ENCODE results near the gene PNCK. TPM values are rescaled to one million over a fixed set of nuclear protein-coding genes. Genes with fewer than 3 reads are reported as not detected.

PNCK gene
- polyA plus RNA-seq, 2 of the 4 experiments (the other 2 are of a cell fraction): 0.17 to 0.25 TPM

DNA sequence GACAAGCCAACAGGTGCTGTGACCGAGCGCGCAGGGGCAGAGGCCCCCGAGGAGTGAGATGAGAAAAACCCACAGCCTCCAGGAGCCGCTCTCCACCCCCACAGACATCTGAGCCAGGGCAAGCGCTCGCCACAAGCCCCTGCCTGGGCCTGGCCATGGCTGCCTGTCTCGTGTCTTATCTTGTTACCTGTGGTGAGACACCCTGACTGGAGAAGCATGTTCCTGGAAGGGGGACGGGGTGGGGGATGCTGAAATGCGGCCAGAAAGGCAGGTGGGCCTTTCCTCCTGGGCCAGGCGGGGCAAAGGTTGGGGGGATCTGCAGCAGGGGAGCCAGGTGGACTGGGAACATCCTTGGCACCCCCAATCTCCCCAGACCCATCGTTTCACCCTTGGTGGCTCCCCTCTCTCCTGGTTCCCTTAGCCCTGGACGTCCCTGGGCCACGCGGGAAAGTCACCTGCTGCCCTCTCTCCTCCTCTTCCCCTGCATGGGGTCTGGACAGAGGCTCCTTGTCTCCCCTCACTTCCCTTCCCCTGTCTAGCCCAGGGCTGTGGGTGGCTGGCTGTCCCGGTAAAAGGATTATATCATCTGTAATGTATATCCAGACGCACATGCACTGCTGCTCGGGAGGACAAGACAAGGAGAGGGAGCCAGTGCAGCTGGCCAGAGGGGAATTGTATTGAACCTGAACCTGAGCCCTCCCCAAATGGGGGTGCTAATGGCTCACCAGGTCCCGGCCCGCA lies 35.0 kb downstream of the PNCK start:
- 73% methylated on average over 13 of the region's 20 CpGs for WGBS (ENCODE audit: missing lambda C conversion rate)
- no peak overlapping the region for H3K4me2 ChIP-seq
- TF ChIP-seq HEYL (CRISPR knock-in tag; IDR thresholded peaks at IDR 0.05) (no peak), RCOR1 (IDR thresholded peaks at IDR 0.05; ENCODE audit: low read depth, low read length) (no peak), CHD4 (IDR thresholded peaks at IDR 0.05; ENCODE audit: borderline replicate concordance) (no peak), PHF8 (IDR thresholded peaks at IDR 0.05; ENCODE audit: borderline replicate concordance, low read depth) (no peak), ZNF302 (CRISPR knock-in tag; IDR thresholded peaks at IDR 0.05) (no peak), HOXA7 (CRISPR knock-in tag; IDR thresholded peaks at IDR 0.05) (no peak), EP300 (IDR thresholded peaks at IDR 0.05) (no peak), FOXS1 (CRISPR knock-in tag; IDR thresholded peaks at IDR 0.05) (no peak), POLR2A (IDR thresholded peaks at IDR 0.05; ENCODE audit: low read length) (no peak), EHMT2 (IDR thresholded peaks at IDR 0.05; ENCODE audit: low read depth) (no peak), JUNB (IDR thresholded peaks at IDR 0.05) (no peak), TP53 (CRISPR knock-in tag; IDR thresholded peaks at IDR 0.05) (no peak), CHD2 (IDR thresholded peaks at IDR 0.05; ENCODE audit: low read length, partially characterized antibody) (no peak), GATA3 (IDR thresholded peaks at IDR 0.05; ENCODE audit: borderline replicate concordance) (no peak), SREBF2 (IDR thresholded peaks at IDR 0.05) (no peak), RAD21 (conservative IDR thresholded peaks at IDR 0.05 in 1 of 2, IDR thresholded peaks at IDR 0.05 in 1 of 2) (no peak), NFE2L2 (conservative IDR thresholded peaks at IDR 0.05; ENCODE audit: low read length) (no peak), HDAC2 (IDR thresholded peaks at IDR 0.05) (no peak)
- TF ChIP-seq, protein P1, sequence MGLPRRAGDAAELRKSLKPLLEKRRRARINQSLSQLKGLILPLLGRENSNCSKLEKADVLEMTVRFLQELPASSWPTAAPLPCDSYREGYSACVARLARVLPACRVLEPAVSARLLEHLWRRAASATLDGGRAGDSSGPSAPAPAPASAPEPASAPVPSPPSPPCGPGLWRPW (IDR thresholded peaks at IDR 0.05): no peak
- TF ChIP-seq, protein P2, sequence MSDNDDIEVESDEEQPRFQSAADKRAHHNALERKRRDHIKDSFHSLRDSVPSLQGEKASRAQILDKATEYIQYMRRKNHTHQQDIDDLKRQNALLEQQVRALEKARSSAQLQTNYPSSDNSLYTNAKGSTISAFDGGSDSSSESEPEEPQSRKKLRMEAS (IDR thresholded peaks at IDR 0.05): no peak
- H3K9me3 ChIP-seq: no peaks in the 10 kb centered on the region
- CTCF ChIA-PET: interaction anchor here (3.1 kb wide), 1 partner anchor 24 kb away, joined by 17 read pairs; no protein-coding TSS in a partner anchor
- FAIRE-seq (no peak), DNase-seq (ENCODE audit: low read depth in 1 of 2, low spot score in 1 of 2) (no peak), ATAC-seq (no peak)
- no peak overlapping the region for H3K27ac ChIP-seq
- H3K4me3 ChIP-seq: no peak overlapping the region
- peaks cover 18% of the 10 kb centered on the region; the same call in 2 of the 3 replicates for H3K4me1 ChIP-seq
- POLR2A ChIA-PET: no interaction called here

GRCh38 chrX:153638041-153638371 lies 35.6 kb downstream of the PNCK start:
- no peak for DNase-seq (ENCODE audit: low read depth in 1 of 2, low spot score in 1 of 2)
- CTCF ChIA-PET: interaction anchor here (2.3 to 3.1 kb wide), 2 partner anchors 25 to 32 kb away, joined by 17 read pairs; no protein-coding TSS in a partner anchor
- TF ChIP-seq RFX5 (IDR thresholded peaks at IDR 0.05): no peak
- no peak for TF ChIP-seq SMC3 (IDR thresholded peaks at IDR 0.05)
- no peak for TF ChIP-seq FOSB (CRISPR knock-in tag; IDR thresholded peaks at IDR 0.05)
- TF ChIP-seq NPAS2 (CRISPR knock-in tag; IDR thresholded peaks at IDR 0.05; ENCODE audit: borderline replicate concordance): no peak
- no peak for TF ChIP-seq RARB (CRISPR knock-in tag; IDR thresholded peaks at IDR 0.05)
- no peak for TF ChIP-seq RCOR1 (IDR thresholded peaks at IDR 0.05; ENCODE audit: low read depth, low read length)
- TF ChIP-seq EP300 (IDR thresholded peaks at IDR 0.05): no peak
- TF ChIP-seq GATA3 (IDR thresholded peaks at IDR 0.05; ENCODE audit: borderline replicate concordance): no peak
- TF ChIP-seq NR3C1 (IDR thresholded peaks at IDR 0.05): no peak
- TF ChIP-seq FOXS1 (CRISPR knock-in tag; IDR thresholded peaks at IDR 0.05): no peak
- TF ChIP-seq POLR2A (IDR thresholded peaks at IDR 0.05; ENCODE audit: low read length): no peak
- no peak for TF ChIP-seq CBX2 (IDR thresholded peaks at IDR 0.05; ENCODE audit: borderline replicate concordance, low read depth)
- TF ChIP-seq KDM5A (IDR thresholded peaks at IDR 0.05): no peak
- TF ChIP-seq TP53 (CRISPR knock-in tag; IDR thresholded peaks at IDR 0.05): no peak
- TF ChIP-seq EHMT2 (IDR thresholded peaks at IDR 0.05; ENCODE audit: low read depth): no peak
- TF ChIP-seq CBX8 (IDR thresholded peaks at IDR 0.05): no peak
- TF ChIP-seq, protein P3, sequence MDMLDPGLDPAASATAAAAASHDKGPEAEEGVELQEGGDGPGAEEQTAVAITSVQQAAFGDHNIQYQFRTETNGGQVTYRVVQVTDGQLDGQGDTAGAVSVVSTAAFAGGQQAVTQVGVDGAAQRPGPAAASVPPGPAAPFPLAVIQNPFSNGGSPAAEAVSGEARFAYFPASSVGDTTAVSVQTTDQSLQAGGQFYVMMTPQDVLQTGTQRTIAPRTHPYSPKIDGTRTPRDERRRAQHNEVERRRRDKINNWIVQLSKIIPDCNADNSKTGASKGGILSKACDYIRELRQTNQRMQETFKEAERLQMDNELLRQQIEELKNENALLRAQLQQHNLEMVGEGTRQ (IDR thresholded peaks at IDR 0.05): no peak
- no peak for TF ChIP-seq ESRRA (IDR thresholded peaks at IDR 0.05; ENCODE audit: borderline replicate concordance, low read length)
- TF ChIP-seq, protein P4, sequence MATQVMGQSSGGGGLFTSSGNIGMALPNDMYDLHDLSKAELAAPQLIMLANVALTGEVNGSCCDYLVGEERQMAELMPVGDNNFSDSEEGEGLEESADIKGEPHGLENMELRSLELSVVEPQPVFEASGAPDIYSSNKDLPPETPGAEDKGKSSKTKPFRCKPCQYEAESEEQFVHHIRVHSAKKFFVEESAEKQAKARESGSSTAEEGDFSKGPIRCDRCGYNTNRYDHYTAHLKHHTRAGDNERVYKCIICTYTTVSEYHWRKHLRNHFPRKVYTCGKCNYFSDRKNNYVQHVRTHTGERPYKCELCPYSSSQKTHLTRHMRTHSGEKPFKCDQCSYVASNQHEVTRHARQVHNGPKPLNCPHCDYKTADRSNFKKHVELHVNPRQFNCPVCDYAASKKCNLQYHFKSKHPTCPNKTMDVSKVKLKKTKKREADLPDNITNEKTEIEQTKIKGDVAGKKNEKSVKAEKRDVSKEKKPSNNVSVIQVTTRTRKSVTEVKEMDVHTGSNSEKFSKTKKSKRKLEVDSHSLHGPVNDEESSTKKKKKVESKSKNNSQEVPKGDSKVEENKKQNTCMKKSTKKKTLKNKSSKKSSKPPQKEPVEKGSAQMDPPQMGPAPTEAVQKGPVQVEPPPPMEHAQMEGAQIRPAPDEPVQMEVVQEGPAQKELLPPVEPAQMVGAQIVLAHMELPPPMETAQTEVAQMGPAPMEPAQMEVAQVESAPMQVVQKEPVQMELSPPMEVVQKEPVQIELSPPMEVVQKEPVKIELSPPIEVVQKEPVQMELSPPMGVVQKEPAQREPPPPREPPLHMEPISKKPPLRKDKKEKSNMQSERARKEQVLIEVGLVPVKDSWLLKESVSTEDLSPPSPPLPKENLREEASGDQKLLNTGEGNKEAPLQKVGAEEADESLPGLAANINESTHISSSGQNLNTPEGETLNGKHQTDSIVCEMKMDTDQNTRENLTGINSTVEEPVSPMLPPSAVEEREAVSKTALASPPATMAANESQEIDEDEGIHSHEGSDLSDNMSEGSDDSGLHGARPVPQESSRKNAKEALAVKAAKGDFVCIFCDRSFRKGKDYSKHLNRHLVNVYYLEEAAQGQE (IDR thresholded peaks at IDR 0.05): no peak
- TF ChIP-seq KDM1A (IDR thresholded peaks at IDR 0.05; ENCODE audit: low read depth): no peak
- no peak for ATAC-seq
- no peak for FAIRE-seq
- WGBS (ENCODE audit: missing lambda C conversion rate): no CpG with 5 or more reads among the region's 6 CpGs
- Histone ChIP-seq H3K4me1 (peaks cover 13% of the 10 kb centered on the region; the same call in 2 of the 3 replicates), H3K4me3 (no peak overlapping the region), H3K27ac (no peak overlapping the region), H3K4me2 (no peak overlapping the region), H3K9me3 (no peaks in the 10 kb centered on the region)
- POLR2A ChIA-PET: no interaction called here

All from A549 (cell line).